LNCaP clone FGC (cell line): ENCODE measurements around the gene XXYLT1.

Experiments
- DNase-seq: peaks from one replicate; pipeline ENCODE4 v3.0.0-alpha.2; 2011; ENCODE audit warnings: low read depth
- H3K4me3 ChIP-seq: 2 replicates; pipeline ENCODE4 v1.5.1; 2011; ENCODE audit warnings: mild to moderate bottlenecking, low read depth, low read length, control low read depth
- CTCF ChIP-seq: IDR thresholded peaks from 2 replicates; pipeline ENCODE4 v1.5.1; 2012; ENCODE audit warnings: mild to moderate bottlenecking; ENCODE audit not compliant: control insufficient read depth, insufficient read depth; ENCODE audit errors: extremely low read depth

XXYLT1 gene

DNA sequence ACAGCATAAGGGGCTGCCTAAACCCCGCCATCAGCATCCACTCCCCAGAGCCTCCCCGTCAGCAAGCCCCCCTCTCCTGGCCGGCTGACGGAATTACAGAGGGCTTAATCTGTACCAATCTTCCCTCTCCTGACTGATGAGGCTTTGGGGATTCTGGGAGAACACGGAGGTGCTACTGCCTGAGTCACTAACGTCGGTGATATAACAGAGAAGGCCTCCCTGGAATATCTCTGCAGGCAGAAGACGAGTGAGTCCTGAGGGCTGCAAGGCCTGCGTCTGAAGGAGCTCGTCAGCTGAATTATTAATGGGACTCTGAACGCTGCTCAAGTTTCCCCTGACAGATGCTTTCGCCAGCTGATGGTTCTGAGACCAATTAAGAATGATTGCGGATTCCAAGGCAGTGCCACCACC is 147.7 kb downstream of the XXYLT1 start:
- H3K4me3 ChIP-seq = no peak overlapping the region
- DNase-seq = no peak
- no peak for TF ChIP-seq CTCF

- H3K4me3 ChIP-seq = no peak overlapping the region
- no peak for TF ChIP-seq CTCF
- no peak for DNase-seq
Observed at GRCh38 chr3:195122261-195122660, 148.7 kb downstream of the XXYLT1 start.

DNA sequence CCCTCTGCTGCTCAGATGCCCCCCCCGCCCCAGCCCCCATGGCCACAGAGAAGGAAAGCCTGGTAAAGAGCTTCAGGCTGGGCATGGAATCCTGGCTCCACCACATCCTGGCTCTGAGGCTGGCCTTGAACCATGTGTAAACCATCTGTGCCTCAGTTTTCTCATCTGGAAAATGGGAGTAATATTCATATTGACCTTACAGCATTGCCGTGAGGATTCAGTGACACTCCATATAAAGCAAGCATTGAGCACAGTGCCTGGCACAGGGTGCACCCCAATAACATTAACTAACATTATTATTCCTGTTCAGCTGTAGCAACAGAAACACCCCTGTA is 150.7 kb downstream of the XXYLT1 start:
- H3K4me3 ChIP-seq = no peak overlapping the region
- no peak for TF ChIP-seq CTCF
- no peak for DNase-seq

DNA sequence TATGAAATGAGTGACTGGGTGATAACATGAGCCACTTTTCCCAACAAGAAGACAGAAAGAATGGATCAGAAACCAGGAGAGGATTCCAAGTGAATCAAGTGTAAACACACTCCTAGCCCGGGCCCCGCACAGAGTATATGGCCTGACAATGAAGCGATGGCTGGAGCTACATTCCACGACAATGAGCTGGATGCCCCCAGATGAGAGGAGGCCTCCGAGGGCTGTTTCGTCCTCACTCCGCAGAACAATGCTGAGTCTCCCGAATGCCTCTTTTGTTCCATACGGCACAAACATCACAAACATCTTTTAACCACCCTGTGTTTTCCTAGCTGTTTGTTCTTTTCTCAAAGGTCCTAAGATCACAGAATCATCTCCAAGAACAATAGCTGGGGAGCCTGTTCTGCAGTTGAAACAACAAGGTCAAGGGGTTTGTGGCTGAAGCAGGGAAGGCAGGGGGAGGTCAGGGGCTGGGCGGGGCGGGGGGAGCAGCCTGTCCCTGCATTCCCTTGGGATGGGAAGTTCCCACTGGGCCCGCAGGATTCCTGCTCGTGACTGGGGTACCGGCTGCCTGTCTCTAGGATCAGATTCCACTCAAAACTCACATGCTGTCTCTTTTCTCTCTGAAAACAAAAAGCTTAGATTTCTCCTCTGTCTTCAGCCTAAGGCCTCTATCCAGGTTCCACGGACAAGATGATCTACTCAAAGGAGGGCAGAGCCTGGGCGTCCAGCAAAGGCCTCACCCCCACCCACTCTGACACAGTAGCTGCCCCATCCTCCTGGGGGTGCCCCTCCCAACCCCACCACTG is 151.3 kb downstream of the XXYLT1 start:
- no peak overlapping the region for H3K4me3 ChIP-seq
- DNase-seq = no peak
- no peak for TF ChIP-seq CTCF

DNA sequence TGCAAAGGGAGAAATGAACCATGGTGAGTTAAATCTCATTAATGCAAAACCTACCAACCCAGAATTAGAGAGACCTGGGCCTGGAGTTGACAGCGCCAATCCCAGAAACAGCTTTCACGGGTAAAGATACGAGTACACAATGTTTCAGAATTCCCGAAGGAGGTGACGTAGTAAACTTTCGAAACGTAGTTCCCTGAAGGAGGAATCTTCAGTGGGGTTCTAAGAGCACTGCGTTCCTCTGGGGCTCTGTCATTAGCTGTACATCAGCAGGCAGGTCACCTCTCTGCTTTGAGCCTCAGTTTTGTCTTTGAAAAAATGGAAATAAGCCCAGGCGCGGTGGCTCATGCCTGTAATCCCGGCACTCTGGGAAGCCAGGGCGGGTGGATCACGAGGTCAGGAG is 152.3 kb downstream of the XXYLT1 start:
- no peak overlapping the region for H3K4me3 ChIP-seq
- no peak for DNase-seq
- no peak for TF ChIP-seq CTCF

GRCh38 chr3:195117978-195118581 is 152.9 kb downstream of the XXYLT1 start:
- no peak overlapping the region for H3K4me3 ChIP-seq
- no peak for TF ChIP-seq CTCF
- no peak for DNase-seq
